Breast epithelium (tissue), 4 donors: ENCODE measurements around the gene SETDB2. TPM values are rescaled to one million over a fixed set of nuclear protein-coding genes. Genes with fewer than 3 reads are reported as not detected.

ENCODE experiments used
- DNase-seq, 2 donors: peaks; one replicate each; pipeline ENCODE4 v3.0.0-alpha.2; 2019; ENCODE audit warnings: low spot score in 2 of 2
- H3K27ac ChIP-seq, 2 donors: fragments of 200-600 bp; sonication (generic) in 1 of 2; one replicate each; pipeline ENCODE4 v1.5.1; 2016 to 2019; ENCODE audit warnings: mild to moderate bottlenecking in 1 of 2
- H3K27me3 ChIP-seq, 2 donors: fragments of 200-600 bp; sonication (generic) in 1 of 2; one replicate each; pipeline versions ENCODE4 v1.5.1 to v1.6.0; 2017 to 2019; ENCODE audit warnings: control low read depth in 1 of 2, mild to moderate bottlenecking in 1 of 2
- H3K36me3 ChIP-seq: fragments of 200-600 bp; one replicate; pipeline ENCODE4 v1.5.1; 2019
- H3K4me1 ChIP-seq, 2 donors: fragments of 200-600 bp; sonication (generic); one replicate each; pipeline ENCODE4 v1.5.1; 2016 to 2019; ENCODE audit warnings: control low read depth in 1 of 2
- H3K4me3 ChIP-seq, 3 donors: fragments of 200-600 bp; sonication (generic); 1 replicate in 2 of 3; 2 replicates in 1 of 3; pipeline ENCODE4 v1.5.1; 2016 to 2019; ENCODE audit warnings: mild to moderate bottlenecking in 3 of 3, moderate library complexity in 2 of 3
- H3K9me3 ChIP-seq, 2 donors: fragments of 200-600 bp; sonication (generic) in 1 of 2; one replicate each; pipeline ENCODE4 v1.5.1; 2016 to 2019; ENCODE audit warnings: control low read depth in 1 of 2
- CTCF ChIP-seq, 3 donors: fragments of 450-650 bp; IDR thresholded peaks; one replicate each; pipeline ENCODE4 v1.5.1; 2016 to 2017; ENCODE audit warnings: antibody characterized with exemption in 3 of 3, mild to moderate bottlenecking in 3 of 3, moderate library complexity in 3 of 3
- POLR2A ChIP-seq: fragments of 450-650 bp; IDR thresholded peaks from one replicate; pipeline ENCODE4 v1.6.1; 2016; ENCODE audit warnings: antibody characterized with exemption, mild to moderate bottlenecking, moderate library complexity
- POLR2AphosphoS5 ChIP-seq, 3 donors: sonication (generic); formaldehyde crosslinking; IDR thresholded peaks; one replicate each; pipeline ENCODE4 v1.6.1; 2017; ENCODE audit warnings: antibody characterized with exemption in 3 of 3
- intact Hi-C: fragments of 100-400 bp; cut with DNase I; formaldehyde crosslinking; loops from one replicate; pipeline ENCODE4 v1.15.1; 2023; ENCODE audit warnings: low total_unique reads
- total RNA-seq, 3 donors: library from RNA; depleted of rRNA; stranded (reverse); fragments of >200 nt; gene quantifications; one replicate each; pipeline ENCODE4 v1.1.0, GENCODE V29; 2016

The SETDB2 gene
- total RNA-seq, 3 donors from 2014 or later = 9.9 to 17.0 (median 12.8) TPM

DNA sequence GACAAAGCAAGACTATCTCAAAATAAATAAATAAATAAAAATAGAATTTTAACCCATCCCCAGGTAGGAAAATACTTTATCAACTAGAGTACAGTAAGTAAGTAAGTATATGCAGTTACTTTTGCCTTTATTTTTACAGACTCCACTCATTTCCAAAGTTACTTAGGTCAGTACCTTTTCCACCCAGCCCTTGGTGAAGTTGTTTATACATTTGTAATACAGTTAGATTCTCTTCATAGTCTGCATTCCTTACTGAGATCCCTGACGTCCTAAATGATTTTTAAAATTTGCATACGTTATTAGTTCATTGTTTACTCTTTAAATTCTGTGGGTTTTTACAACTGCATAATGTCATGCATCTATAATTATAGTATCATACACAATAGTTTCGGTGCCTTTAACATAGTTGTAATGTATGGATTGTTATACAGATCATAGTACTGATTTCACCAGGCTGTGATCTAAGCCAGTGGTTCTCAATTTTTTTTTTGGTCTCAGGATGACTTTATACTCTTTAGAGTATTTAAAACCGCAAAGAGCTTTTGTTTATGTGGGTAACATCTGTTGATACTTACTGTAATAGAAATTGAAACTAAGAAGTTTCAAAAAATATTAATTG, 10.4 kb downstream of the SETDB2 start:
- H3K27ac ChIP-seq = peak overlapping the region in 1 of 2 donors; percentile 14
- H3K9me3 ChIP-seq = no peaks in the 10 kb centered on the region
- H3K27me3 ChIP-seq = no peaks in the 10 kb centered on the region
- no peak for DNase-seq
- no peaks in the 10 kb centered on the region for H3K4me1 ChIP-seq
- H3K4me3 ChIP-seq = no peak overlapping the region
- intact Hi-C loops = no loop called here
- TF ChIP-seq POLR2A (no peak), CTCF (IDR thresholded peaks at IDR 0.05) (no peak), POLR2AphosphoS5 (IDR thresholded peaks at IDR 0.05) (no peak)
- H3K36me3 ChIP-seq = no peaks in the 10 kb centered on the region

DNA sequence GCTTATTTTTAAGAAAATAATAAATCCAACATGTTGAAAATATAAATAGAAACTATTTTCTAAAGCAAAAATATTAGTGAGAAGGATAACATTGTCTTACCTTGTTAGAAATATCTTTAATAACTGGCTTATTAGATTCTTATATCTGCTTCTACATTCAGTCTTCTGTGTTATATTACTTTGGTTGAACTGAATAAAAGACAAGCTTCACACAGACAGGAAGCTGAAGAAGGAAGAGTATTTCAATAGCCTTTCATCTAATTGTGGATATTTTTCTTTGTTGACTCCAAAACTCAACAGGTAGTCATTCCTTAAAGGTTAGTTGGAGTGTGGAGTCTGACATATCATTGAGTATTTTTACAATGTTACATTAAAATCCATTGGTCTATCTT, 10.9 kb downstream of the SETDB2 start:
- Histone ChIP-seq H3K9me3 (no peaks in the 10 kb centered on the region), H3K4me3 (no peak overlapping the region), H3K4me1 (no peaks in the 10 kb centered on the region), H3K36me3 (no peaks in the 10 kb centered on the region), H3K27ac (peak overlapping the region in 1 of 2 donors; percentile 14), H3K27me3 (no peaks in the 10 kb centered on the region)
- TF ChIP-seq POLR2A = no peak
- TF ChIP-seq POLR2AphosphoS5 (IDR thresholded peaks at IDR 0.05) = no peak
- no peak for TF ChIP-seq CTCF (IDR thresholded peaks at IDR 0.05)
- intact Hi-C loops = no loop called here
- no peak for DNase-seq

GRCh38 chr13:49456156-49456555, 12.1 kb downstream of the SETDB2 start:
- no peak overlapping the region for H3K27ac ChIP-seq
- H3K4me1 ChIP-seq = no peaks in the 10 kb centered on the region
- H3K9me3 ChIP-seq = no peaks in the 10 kb centered on the region
- H3K4me3 ChIP-seq = no peak overlapping the region
- no peak for TF ChIP-seq CTCF (IDR thresholded peaks at IDR 0.05)
- no peak for TF ChIP-seq POLR2AphosphoS5 (IDR thresholded peaks at IDR 0.05)
- no peak for TF ChIP-seq POLR2A
- intact Hi-C loops = no loop called here
- no peak for DNase-seq
- H3K36me3 ChIP-seq = no peaks in the 10 kb centered on the region
- H3K27me3 ChIP-seq = no peaks in the 10 kb centered on the region

GRCh38 chr13:49457221-49457620, 13.1 kb downstream of the SETDB2 start:
- H3K27me3 ChIP-seq = no peaks in the 10 kb centered on the region

More at GRCh38 chr13:49457221-49457620, 13.1 kb downstream of the SETDB2 start:
- Histone ChIP-seq H3K36me3 (peaks cover 6% of the 10 kb centered on the region), H3K27ac (no peak overlapping the region), H3K4me1 (no peaks in the 10 kb centered on the region), H3K4me3 (no peak overlapping the region), H3K9me3 (no peaks in the 10 kb centered on the region)
- TF ChIP-seq POLR2AphosphoS5 (IDR thresholded peaks at IDR 0.05) = no peak
- TF ChIP-seq POLR2A = no peak
- no peak for TF ChIP-seq CTCF (IDR thresholded peaks at IDR 0.05)
- DNase-seq = no peak
- intact Hi-C loops = no loop called here
